ENCODE data around the gene CCDC57.
"Not testable (repeated sequence)": the region's sequence is repeated elsewhere in the genome, so short reads cannot be mapped to it uniquely, and the experiment has no call there.

CCDC57 gene

GRCh38 chr17:82175951-82176350, 36.7 kb downstream of the CCDC57 start:
- no peak for DNase-seq (ENCODE audit: low read depth)

- no peak for DNase-seq (ENCODE audit: low read depth)
These were observed 37.4 kb downstream of the CCDC57 start for GRCh38 chr17:82175201-82175600.

GRCh38 chr17:82174042-82174857, 38.4 kb downstream of the CCDC57 start:
- DNase-seq (ENCODE audit: low read depth) = not testable (repeated sequence)

GRCh38 chr17:82173351-82174041, 39.1 kb downstream of the CCDC57 start:
- DNase-seq (ENCODE audit: low read depth) = no peak

GRCh38 chr17:82172486-82173160, 40.0 kb downstream of the CCDC57 start:
- no peak for DNase-seq (ENCODE audit: low read depth)

- no peak for DNase-seq (ENCODE audit: low read depth)
These were observed 40.8 kb downstream of the CCDC57 start for GRCh38 chr17:82171750-82172375.

GRCh38 chr17:82170412-82170961, 42.2 kb downstream of the CCDC57 start:
- no peak for DNase-seq (ENCODE audit: low read depth)

- no peak for DNase-seq (ENCODE audit: low read depth)
These were observed 44.1 kb downstream of the CCDC57 start for GRCh38 chr17:82168568-82168967.

GRCh38 chr17:82167028-82167427, 45.6 kb downstream of the CCDC57 start:
- no peak for DNase-seq (ENCODE audit: low read depth)

GRCh38 chr17:82164853-82165252, 47.8 kb downstream of the CCDC57 start:
- no peak for DNase-seq (ENCODE audit: low read depth)

- no peak for DNase-seq (ENCODE audit: low read depth)
These were observed 51.4 kb downstream of the CCDC57 start for GRCh38 chr17:82161216-82161615.

GRCh38 chr17:82160075-82160474, 52.6 kb downstream of the CCDC57 start:
- no peak for DNase-seq (ENCODE audit: low read depth)

GRCh38 chr17:82158825-82159224, 53.8 kb downstream of the CCDC57 start:
- DNase-seq (ENCODE audit: low read depth) = no peak

GRCh38 chr17:82157046-82158035, 55.3 kb downstream of the CCDC57 start:
- DNase-seq (ENCODE audit: low read depth) = no peak

GRCh38 chr17:82156284-82156925, 56.2 kb downstream of the CCDC57 start:
- no peak for DNase-seq (ENCODE audit: low read depth)

- no peak for DNase-seq (ENCODE audit: low read depth)
These were observed 57.0 kb downstream of the CCDC57 start for GRCh38 chr17:82155606-82156005.

GRCh38 chr17:82154881-82155331, 57.7 kb downstream of the CCDC57 start:
- no peak for DNase-seq (ENCODE audit: low read depth)

GRCh38 chr17:82153745-82154375, 58.8 kb downstream of the CCDC57 start:
- DNase-seq (ENCODE audit: low read depth) = peak; percentile 67

- no peak for DNase-seq (ENCODE audit: low read depth)
These were observed 59.3 kb downstream of the CCDC57 start for GRCh38 chr17:82153295-82153691.

Measured in activated T-cell treated with anti-CD3 and anti-CD28 coated beads for 48 hours (primary cell).